Retinal pigment epithelial cell (primary cell): ENCODE data around the gene SOSTDC1.

Experiments used
- DNase-seq: peaks from one replicate; pipeline ENCODE4 v3.0.0-alpha.2; 2010; ENCODE audit warnings: low read depth
- H3K4me3 ChIP-seq: 2 replicates; pipeline ENCODE4 v1.5.1; 2011; ENCODE audit warnings: mild to moderate bottlenecking, low read length, control low read depth, moderate library complexity
- TF ChIP-seq, protein P1 (sequence below): conservative IDR thresholded peaks from 2 replicates; pipeline ENCODE4 v1.5.1; 2011; ENCODE audit warnings: low read depth, low read length, control low read depth, inconsistent platforms

SOSTDC1 gene

DNA sequence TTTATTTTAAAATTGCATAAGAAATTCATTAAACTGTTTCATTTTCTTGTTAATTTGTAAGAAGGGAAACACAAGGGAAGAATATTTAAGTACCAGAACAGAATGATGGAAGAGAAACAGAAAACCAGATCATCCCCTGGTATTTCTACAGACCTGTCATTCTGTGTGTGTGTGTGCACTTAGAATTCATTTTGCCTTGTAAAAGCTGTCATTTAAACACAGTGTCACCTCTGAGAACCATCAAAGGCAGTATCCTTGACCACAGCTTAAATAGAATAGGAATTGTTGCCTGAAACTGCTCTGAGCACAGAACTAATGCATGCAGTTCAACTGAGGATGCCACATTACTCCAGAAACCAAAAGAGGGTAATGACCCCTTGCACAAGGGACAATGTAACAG, 37.4 kb downstream of the SOSTDC1 start:
- TF ChIP-seq, protein P1, sequence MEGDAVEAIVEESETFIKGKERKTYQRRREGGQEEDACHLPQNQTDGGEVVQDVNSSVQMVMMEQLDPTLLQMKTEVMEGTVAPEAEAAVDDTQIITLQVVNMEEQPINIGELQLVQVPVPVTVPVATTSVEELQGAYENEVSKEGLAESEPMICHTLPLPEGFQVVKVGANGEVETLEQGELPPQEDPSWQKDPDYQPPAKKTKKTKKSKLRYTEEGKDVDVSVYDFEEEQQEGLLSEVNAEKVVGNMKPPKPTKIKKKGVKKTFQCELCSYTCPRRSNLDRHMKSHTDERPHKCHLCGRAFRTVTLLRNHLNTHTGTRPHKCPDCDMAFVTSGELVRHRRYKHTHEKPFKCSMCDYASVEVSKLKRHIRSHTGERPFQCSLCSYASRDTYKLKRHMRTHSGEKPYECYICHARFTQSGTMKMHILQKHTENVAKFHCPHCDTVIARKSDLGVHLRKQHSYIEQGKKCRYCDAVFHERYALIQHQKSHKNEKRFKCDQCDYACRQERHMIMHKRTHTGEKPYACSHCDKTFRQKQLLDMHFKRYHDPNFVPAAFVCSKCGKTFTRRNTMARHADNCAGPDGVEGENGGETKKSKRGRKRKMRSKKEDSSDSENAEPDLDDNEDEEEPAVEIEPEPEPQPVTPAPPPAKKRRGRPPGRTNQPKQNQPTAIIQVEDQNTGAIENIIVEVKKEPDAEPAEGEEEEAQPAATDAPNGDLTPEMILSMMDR, result no peak
- DNase-seq, result no peak

DNA sequence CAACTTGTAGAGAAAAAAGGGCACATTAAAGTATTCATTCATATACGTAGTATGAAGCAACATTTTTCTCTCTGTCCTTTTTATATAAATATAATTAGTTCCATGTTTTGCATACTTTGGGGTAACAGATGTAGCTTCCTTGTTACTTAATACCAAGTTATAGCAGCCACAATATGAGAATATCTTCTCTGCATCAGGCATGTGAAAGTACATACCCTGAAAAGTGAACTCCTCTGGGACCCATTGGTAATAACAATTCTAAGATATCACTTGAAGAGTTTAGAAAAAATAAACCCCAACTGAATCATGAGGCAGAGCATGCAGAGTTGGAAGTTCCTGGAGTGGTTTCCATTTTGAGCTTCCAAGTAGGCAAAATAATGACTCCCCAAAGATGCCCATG, 41.8 kb downstream of the SOSTDC1 start:
- DNase-seq, result no peak
- no peak overlapping the region for H3K4me3 ChIP-seq
- TF ChIP-seq, protein P1, result no peak

More for the DNA sequence above, 37.4 kb downstream of the SOSTDC1 start:
- H3K4me3 ChIP-seq, result no peak overlapping the region

DNA sequence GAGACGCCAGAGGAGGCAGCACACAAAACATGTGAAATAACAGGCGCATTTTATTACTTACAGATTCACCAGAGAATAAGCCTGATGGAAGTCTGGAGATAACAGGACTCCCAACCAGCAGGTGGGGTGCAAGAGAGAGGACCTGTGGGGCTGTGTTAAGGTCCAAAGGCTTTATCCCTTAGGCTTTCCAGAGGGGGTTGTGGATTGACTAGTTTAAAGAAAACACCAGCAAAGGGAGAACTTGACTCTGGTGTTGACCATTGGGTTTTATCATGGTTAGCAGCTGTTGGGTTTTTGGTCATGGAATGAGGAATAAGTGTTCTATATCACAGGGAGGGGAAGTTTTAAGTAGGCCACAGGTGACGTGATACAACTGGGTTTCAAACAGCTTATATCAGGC, 42.6 kb downstream of the SOSTDC1 start:
- H3K4me3 ChIP-seq, result no peak overlapping the region
- TF ChIP-seq, protein P1, result peak; percentile 1
- no peak for DNase-seq

DNA sequence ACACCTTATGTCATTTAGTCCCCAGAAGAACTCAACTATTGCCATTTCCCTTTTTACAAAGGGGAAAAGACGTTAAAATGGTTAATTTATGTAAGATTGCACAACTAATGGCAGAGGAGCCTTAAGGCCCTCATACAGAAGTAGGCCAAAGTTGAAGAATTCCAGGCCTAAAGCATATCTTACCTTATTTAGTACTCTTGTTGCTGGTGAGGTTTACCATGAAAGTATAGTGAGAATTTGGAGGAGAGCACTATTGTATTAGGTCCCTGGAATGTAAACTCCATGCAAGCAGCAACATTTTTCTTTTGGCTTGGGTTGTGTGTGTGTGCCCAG, 43.5 kb downstream of the SOSTDC1 start:
- TF ChIP-seq, protein P1, result no peak
- H3K4me3 ChIP-seq, result no peak overlapping the region
- no peak for DNase-seq

DNA sequence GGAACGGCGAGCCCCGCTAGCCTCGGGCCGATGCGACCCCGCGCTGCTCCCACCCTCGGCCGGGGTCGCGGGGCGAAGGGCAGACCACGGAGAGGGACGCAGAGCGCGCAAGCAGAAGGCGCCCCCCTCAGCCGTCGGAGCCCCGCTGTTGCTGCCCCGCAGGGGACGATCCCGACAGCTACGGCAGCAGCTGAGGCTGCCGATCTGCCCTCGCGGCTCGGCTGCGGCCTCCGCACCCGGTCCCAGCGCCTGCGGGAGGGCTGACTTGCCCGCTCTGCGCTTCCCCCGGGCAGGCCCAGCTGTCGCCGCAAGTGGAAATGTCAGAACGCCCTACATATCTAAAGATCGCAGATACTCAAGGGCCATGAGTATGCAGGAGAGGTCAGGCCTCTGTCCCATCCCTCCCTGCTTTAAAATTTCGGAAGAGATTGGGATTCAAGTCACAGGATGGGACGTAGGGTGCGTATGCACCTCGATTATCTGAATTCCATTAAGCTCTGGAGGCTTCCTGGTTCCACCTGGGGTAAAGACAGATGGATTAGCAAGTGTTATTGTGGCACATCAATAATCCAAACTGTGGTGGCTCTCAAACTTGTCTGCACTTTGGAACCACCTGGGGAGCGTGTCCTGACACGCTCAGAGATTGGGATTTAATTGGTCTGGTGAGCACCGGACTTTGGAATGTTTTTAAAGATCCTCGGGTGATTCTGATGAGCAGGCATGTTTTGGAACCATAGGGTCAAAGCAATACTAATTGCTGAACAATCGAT, 44.0 kb downstream of the SOSTDC1 start, which contains the start of gene CRPPA:
Gene CRPPA, minus strand, starts transcription at position 206 of the 770 bp plus-strand sequence. CDS start 216 bp downstream, outside the sequence.
- TF ChIP-seq, protein P1, result no peak

DNA sequence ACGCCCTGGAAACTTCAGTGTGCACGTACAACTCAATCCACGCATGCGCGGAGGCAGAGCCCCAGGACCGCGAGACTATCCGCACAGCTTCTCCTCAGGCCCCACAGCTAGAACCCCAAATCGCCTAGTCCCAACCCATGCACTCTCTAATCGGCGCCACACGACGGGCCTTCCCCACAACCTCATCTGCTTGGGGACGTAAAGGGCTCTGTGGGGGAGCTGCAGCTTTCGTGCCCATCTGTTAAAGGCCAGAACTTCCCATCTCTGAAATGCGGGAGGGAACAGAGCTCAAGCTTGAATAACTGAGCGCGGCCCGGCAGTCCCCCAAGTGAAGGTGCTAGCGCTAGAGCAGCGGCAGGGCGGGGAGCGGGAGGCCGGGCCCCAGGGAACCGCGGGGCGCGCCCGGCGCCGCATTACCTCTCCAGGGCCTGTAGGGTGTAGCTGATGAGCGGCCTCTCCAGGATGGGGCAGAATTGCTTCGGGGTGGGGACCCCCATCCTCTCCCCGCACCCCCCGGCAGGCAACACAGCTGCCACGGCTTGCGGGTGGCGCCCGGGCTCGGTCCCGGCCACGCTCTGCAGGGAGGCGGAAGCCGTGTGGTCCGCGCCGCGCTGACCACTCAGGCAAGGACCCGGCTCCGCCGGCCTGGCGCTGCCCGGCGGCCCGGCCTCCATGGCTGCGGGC, 44.7 kb downstream of the SOSTDC1 start:
- H3K4me3 ChIP-seq, result peak overlapping the region; percentile 61
- TF ChIP-seq, protein P1, result peak; percentile 29
- DNase-seq, result peak; percentile 60

More for the DNA sequence above, 44.0 kb downstream of the SOSTDC1 start, which contains the start of gene CRPPA:
- H3K4me3 ChIP-seq, result peak within 1 kb of the TSS; percentile 61
- DNase-seq, result no peak

DNA sequence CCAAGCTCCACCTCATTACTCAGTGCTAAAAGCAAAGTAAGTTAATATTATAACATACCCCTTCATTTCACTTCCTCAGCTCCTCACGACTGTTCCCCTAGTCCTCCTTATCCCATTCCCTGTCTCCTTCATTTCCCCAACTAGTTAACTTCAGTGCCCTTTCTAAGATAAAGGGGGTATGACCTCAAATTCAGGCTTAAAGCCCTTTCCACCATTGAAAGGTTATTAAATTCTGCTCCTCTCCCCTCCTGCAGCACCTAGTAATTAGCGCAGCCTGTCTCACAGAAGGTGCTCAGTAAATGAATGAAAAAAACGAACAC, 45.2 kb downstream of the SOSTDC1 start:
- DNase-seq, result no peak
- TF ChIP-seq, protein P1, result no peak
- H3K4me3 ChIP-seq, result peak overlapping the region; percentile 61
